Dedifferentiated amniotic fluid mesenchymal stem cell (primary cell): Measurements from ENCODE around the gene RIMBP2.
A peak's percentile ranks its signal among the peaks of the same experiment; 100 is the strongest.
"Not testable (repeated sequence)": the region's sequence is repeated elsewhere in the genome, so short reads cannot be mapped to it uniquely, and the experiment has no call there.

Experiments
- DNase-seq: peaks from one replicate; pipeline ENCODE4 v3.0.0-alpha.2; 2016; ENCODE audit errors: extremely low spot score

The RIMBP2 gene, protein sequence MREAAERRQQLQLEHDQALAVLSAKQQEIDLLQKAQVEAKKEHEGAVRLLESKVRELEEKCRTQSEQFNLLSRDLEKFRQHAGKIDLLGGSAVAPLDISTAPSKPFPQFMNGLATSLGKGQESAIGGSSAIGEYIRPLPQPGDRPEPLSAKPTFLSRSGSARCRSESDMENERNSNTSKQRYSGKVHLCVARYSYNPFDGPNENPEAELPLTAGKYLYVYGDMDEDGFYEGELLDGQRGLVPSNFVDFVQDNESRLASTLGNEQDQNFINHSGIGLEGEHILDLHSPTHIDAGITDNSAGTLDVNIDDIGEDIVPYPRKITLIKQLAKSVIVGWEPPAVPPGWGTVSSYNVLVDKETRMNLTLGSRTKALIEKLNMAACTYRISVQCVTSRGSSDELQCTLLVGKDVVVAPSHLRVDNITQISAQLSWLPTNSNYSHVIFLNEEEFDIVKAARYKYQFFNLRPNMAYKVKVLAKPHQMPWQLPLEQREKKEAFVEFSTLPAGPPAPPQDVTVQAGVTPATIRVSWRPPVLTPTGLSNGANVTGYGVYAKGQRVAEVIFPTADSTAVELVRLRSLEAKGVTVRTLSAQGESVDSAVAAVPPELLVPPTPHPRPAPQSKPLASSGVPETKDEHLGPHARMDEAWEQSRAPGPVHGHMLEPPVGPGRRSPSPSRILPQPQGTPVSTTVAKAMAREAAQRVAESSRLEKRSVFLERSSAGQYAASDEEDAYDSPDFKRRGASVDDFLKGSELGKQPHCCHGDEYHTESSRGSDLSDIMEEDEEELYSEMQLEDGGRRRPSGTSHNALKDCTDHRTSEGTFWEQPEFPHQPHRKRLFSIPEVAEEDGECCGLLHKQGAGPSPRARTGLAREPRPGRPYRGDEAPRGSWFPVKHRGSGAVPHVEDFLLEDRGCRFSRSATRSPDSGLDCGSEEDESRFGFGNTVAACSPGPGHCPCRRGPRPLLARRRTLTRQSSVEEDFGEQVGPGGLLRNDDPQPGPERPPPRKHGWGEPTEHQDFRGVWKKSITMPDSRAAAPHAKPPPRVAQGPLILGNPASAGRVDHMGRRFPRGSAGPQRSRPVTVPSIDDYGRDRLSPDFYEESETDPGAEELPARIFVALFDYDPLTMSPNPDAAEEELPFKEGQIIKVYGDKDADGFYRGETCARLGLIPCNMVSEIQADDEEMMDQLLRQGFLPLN (N-terminal part only)

DNA sequence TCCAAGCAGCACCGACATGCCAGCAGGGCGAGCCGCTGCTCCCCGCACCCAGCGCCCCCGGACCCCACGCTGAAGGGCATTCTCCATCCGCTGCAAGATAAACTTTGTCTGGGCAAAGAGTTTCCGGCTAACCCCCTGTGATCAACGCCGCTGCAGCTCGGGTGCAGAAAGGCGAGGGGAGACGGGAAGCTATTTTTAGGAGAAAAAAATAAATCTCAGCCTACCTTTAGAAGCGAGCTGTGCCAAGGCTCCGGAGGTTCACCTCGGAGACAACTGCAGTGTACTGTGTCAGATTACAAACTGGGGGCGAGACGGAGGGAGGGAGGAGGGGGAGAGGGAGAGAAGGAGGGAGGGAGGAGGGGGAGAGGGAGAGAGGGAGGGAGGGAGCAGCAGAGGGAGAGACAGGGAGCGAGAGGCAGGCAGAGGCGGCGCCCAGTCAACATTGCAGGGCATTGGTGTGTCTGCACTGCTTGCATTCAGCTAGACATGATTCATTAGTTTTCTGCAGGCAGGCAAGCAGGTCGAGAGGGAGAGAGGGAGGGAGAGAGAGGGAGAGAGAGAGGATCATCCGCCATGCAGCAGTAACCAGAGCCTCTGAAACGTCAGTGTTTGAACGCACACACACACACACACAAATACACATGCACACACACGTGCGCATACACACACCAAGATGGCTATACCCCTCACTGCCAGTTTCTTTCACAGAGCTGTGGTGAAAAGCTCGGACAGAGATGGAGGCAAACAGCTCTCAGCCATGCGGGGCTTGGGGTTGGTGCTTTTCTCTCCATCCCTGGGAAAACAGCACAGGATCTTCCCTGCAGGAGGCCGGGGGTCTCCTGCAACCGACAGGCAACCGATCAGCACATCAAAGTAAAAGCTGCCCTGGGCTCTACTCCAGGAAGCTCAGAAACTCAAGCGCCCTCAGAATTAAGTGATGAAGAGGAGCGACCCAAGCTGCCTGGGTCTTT is at the start of gene RIMBP2:
TSS of gene RIMBP2 (minus strand) at position 302 of the 971 bp plus-strand sequence. CDS start 237,286 bp downstream, outside the sequence.
- DNase-seq = peak; percentile 29

DNA sequence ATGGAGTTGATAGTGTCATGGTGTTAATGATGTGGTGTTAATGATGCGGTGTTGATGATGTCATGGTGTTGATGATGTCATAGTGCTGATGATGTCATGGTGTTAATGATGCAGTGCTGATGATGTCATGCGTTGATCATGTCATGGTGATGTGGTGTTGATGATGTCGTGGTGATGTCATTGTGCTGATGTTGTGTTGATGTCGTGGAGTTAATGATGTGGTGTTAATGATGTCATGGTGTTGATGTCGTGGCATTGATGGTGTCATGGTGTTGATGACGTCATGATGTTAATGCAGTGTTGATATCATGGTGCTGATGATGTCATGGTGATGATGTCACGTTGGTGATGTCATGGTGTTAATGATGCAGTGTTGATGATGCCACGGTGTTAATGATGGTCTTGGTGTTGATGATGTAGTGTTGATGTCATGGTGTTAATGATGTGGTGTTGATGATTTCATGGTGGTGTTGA is 49.1 kb upstream of the RIMBP2 start:
- peak; percentile 16 for DNase-seq

DNA sequence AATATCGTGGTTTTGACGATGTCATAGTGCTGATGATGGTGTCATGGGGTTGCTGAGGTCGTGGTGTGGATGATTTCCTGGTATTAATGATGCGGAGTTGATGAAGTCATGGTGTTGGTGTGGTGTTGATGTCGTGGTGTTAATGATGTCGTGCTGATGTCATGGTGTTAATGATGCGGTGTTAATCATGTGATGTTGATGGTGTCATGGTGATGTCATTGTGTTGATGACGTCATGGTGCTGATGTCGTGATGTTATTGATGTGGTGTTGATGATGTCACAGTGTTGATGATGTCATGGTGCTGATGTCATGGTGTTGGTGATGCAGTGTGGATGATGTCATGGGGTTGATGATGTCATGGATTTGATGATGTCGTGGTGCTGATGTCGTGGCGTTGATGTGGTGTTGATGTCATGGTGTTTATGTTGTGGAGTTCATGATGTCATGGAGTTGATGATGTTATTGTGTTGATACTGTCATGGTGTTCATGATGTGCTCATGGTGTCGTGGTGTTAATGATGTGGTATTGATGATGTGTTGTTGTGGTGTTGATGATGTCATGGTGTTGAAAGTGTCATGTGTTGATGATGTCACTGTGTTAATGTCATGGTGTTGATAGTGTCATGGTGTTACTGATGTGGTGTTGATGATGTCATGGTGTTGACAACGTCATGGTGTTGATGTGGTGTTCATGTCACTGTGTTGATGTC is 48.5 kb upstream of the RIMBP2 start:
- DNase-seq = peak; percentile 25

DNA sequence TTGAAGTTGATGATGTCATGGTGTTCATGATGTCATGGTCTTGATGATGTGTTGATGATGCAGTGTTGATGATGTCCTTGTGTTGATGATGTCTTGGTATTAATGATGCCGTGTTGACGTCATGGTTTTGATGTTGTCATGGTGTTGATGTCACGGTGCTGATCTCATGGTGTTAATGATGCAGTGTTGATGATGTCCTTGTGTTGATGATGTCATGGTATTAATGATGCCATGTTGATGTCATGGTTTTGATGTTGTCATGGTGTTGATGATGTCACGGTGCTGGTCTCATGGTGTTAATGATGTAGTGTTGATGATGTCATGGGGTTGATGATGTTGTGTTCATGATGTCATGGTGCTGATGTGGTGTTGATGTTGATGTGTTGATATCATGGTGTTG is 48.0 kb upstream of the RIMBP2 start:
- DNase-seq = no peak

DNA sequence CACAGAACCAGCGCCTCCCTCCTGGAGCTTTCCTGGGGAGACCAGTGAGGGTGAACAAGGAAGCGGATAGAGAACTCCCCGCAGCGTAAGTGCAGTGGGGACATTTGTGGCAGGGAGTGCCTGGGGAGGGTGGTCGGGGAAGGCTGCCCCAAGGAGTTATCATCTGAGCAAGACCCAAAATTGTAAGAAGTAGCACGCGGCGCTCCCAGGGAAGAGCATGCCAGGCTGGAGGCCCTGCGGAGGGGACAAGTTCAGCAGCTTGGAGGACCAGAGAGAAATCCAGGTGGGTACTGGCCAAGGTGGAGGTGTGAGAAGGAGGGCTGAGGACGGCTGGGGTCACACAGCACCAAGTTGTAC is 46.2 kb upstream of the RIMBP2 start:
- no peak for DNase-seq

DNA sequence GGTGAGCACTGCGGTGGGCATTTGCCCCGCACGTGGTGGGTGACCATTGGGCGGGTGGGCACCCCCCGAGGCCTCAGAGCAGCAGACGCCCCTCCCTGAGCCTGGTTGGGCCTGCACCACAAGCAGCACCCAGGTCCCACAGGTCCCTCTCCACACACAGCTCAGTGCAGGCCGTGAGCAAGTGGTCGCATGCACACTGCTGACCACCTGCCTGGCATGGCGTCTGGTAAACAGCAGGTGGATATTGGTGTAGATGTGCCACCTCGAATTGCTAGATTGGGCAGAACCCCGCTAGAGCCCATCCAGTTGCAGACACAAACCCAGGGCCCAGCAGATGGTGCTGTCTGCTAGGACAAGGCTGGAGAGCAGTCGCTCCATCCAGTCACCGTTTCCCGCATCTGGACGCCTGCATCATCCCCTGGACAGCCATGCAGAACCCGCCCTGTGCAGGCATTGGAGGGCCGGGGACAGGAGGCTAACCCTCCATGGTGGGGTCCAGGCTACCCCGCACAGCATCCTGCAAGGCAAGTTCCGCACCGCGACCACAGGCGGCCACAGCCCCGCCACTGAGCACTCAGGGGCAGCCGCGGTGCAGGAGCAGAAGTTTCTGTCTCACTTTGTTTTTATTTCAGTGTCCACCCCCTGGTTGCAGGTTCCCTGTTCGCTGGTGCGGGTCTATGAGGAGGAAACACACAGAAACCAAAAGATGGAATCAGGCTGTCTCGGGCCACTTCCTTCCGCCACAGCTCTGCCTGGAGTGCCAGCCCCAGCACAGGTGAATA is 45.6 kb upstream of the RIMBP2 start:
- DNase-seq = peak; percentile 52

DNA sequence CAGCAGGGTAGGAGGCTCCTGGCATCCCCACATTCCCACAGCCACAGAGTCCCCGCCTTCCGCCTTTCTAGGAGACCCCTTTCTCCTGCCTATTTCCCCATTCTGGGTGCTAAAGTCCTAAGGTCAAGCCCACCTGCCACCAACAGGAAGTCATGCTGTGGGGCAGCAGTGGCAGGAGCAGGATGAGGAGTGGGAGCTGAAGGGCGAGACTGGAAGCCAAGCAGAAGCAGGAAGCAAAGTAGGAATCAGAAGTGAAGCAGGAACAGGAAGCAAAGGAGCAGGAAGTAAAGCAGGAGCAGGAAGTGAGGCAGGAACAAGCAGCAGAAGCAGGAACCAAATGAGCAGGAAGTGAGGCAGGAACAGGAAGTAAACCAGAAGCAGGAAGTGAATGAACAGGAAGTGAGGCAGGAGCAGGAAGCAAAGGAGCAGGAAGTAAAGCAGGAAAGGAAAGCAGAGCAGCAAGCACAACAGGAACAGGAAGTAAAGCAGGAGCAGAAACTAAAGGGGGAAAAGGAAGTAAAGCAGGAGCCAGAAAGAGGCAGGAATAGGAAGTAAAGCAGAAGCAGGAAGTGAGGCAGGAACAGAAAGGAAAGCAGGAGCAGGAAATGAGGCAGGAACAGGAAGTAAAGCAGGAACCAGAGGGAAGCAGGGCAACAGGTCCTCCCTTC is 38.3 kb upstream of the RIMBP2 start:
- DNase-seq = no peak

DNA sequence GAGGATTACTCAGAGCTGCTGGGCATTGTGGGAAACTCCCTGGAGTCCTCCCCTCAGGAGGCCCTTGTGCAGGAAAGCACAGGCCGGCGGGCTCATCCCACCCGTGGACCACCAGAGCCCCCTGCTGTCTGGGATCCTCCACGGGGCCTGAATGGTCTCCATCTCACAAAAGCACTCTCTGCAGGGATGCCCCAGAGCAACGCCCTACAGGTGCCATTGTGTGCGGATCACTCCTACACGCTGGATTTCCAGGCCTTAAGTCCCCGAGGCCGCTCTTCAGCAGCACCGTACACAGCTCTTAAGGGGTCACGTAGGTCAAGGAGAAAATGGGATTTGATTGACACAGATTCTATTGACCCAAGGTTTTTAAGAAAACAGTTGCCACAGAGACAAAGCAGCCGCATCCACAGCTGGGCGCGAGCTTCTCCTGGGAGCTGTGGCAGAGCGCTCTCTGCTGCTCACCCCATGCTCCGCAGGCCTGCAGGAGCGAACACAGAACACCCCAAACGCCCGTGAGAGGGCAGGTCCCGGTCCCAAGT is 36.7 kb upstream of the RIMBP2 start:
- DNase-seq = no peak

DNA sequence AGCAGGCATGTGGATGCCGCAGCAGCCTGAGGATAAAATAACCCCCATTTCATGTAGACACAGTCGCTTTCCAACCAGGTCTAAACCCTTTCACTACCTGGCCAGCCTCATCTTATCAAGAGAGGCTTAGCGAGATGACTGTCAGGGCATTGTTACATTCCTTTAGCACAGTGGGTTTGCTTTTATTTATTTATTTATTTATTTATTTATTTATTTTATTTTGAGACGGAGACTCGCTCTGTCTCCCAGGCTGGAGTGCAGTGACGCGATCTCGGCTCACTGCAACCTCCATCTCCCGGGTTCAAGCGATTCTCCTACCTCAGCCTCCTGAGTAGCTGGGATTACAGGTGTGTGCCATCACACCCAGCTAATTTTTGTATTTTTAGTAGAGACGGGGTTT is 35.9 kb upstream of the RIMBP2 start:
- not testable (repeated sequence) for DNase-seq

DNA sequence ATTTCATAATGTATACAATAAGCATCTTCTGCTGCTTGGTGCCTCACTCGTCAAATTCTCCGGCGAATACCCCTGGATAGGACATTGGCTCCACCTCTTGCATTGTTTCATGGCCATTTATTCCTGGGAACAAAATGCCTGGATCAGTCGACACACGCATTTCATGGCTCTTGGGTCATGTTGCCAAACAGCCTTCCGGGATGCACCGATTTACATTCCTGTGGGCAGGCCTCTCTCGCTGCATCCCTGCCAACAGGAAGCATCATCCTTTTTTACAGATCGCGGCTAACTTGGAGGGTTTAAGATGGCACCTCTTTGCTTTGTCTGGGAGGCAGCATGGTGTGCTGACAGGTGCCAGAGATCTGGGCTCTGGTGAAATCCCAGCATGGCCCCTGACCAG is 32.7 kb upstream of the RIMBP2 start:
- DNase-seq = no peak

DNA sequence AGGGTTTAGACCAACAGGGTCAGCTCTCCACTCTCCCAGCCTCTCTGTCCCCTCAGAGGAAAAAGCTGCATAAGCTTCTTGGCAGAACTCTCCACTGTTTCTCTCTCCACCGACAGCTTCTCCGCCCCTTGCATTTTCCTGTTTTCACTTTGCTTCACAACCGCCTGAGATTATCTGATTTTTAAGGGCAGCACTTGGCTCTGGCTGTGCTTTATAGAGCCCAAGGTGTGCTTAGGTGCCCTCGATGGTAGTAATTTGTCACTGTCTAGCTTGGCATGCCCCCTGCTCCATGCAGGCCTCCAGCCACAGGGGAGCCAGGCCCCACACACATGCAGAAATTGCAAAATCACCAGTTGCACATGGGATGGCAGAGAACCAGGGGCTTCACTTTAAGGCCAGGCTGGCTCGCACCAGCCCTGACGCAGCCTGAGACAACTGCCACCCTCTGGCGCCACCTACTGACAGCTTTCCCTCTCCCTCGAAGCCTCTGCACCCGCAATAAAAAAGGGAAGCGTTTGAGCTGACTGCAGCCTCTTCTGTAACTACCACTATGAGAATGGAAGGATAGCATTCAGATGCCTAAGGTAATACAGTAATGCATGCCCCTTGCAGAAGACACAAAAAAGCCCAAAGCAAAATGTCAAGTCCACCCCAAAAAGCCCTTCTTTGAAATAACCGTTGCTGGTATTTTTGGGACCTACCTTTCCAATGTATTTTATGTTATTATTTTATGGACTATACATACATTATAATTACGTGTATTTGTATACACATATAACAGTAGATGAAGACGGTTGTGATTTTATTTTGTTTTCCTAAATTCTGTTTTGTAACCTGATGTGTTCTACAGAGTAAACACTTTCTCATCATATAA is 32.0 kb upstream of the RIMBP2 start:
- peak; percentile 58 for DNase-seq

DNA sequence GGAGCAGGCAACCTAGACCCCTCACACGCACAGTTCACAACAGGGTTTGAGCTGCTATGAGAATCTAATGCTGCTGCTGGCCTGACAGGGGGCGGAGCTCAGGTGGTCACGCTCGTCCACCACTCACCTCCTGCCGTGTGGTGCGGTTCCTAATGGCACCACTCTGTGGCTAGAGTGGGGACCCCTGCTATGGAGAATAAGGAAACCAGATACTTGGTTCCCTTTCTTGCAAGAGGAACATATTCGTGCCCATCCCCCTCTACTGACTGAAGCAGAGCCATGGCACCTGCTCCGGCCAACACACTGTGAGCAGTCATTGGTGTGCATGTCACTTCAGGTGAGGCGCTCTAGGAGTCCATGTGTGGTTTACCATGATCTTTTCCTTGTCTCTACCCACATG is 30.4 kb upstream of the RIMBP2 start:
- no peak for DNase-seq

DNA sequence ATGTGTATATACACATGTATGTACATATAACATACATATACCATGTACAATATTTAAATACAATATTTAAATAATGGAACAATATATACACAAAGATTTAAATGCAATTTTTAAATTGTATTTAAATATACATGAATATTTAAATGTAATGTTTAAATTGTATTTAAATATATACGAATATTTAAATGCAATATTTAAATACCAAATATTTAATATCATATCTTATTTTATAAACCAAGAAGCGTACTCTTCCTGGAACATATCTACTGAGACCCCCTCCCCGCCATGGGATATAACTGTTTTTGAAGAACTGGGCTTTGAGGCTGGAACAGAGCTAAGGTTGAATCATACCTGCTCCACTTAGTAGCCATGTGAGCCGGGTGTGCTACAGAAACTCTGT is 29.8 kb upstream of the RIMBP2 start:
- DNase-seq = no peak

DNA sequence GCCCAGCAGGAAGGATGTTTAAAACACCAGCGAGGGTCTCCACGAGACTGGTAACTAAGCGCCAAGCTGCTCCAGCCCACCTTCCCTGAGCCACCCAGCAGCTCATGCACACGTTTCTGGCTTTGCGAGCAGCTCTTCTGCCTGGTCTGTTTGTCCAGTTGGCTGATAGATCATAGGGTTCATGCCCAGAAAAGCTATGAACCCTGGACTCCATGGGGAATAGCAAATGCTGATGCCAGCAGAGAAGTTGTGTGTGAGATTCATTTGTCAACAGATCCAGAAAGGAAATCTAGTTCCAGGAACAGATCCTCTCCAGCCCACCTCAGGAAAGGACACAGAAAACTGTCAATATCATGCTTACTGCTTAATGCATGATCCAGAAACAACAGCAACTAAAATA is 28.2 kb upstream of the RIMBP2 start:
- no peak for DNase-seq

DNA sequence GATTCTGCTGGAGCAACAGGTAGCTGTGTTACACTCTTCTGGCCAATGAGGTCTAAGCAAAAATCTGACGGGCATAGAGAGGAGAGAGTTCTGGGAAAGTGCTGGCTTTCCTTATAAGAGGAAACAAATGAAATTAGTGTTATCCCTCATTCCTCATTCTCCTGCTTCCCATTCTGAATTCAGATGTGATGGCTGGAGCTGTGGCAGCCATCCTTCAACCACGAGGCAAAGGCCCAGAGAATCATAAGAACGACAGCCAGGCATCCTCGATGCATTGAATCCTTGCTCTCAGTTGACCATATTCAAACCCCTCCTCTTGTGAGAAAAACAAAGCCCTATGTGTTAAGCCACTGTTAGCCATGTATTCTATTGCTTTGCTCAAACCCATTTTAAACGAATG is 27.5 kb upstream of the RIMBP2 start:
- no peak for DNase-seq

DNA sequence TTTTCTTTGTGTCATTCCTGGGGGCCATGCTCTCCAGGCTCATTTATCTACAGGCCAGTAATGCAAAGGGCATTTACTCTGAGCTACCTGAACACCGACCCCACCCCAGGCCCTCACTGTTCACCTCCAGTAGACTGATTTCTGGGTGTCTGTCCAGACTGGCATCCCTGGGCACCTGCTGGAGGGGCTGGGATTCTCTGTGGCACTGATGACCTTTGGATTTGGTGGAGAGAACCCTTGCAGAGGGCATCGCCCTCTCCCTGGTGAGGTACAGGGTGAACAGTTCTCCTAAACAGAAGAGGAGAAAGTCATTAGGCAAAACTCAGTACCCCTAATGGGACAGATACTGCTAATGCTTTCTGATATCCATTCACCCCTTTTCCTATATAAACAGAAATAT is 27.1 kb upstream of the RIMBP2 start:
- no peak for DNase-seq

DNA sequence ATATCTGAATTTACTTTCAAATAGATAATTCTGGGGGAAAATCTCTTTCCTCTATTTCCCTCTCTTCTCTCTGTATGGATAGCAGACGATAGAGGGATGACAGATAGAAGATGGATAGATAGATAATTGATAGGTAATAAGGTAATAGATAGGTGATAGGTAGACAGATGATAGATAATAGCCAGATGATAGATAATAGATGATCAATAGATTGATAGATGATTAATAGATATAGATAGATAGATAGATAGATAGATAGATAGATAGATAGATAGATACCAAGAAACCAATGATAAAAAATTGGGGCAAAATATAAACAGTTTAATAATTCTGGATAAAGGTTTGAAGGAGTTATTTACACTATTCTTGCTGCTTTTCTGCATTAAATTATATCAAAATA is 26.6 kb upstream of the RIMBP2 start:
- DNase-seq = no peak

DNA sequence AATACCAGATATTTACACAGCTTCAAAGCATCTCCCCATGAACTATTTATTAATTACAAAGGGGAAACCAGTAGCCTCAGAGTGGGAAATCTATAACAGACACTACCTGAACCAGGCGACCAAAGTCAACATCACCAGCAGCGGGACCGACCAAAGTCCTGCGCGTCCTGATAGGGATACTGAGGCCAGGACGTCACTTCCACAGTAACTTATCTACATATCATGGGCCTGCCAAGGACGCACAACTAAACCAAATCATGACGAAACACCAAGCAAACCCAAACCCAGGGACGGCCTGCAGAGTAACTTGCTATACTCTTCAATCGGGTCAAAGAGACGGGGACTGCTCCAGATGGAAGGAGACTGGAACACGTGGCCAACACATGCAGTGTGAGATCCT is 26.0 kb upstream of the RIMBP2 start:
- no peak for DNase-seq
